ENCODE results near the gene FABP7.

Gene FABP7

DNA sequence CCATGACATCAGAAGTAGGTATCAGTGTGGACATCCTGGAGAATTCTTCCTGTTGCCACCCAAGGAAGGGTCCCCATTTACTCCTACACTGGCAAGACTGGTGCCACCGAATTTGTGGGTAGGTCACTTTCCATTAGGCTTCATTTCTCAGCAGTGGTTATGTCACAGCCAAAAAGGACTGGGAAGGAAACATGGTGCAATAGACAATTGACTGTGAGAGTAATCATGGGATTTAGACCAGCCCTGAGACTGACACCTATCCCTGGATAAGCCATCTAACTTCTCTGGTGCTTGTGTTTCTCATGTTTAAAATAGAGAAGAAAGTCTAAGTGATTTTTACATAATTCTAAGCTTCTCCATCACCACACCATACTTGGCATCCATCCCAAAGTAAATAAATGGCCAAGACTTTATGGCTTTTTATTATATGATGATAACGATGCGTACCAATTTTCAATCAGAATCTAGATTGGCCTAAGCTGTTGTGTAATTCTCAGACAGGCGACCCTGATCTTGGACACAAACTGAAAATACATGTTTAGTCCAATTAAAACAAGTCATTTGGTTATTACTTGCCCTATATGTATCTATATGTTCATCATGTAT is 19.7 kb downstream of the FABP7 start:
- DNase-seq = no peak

DNA sequence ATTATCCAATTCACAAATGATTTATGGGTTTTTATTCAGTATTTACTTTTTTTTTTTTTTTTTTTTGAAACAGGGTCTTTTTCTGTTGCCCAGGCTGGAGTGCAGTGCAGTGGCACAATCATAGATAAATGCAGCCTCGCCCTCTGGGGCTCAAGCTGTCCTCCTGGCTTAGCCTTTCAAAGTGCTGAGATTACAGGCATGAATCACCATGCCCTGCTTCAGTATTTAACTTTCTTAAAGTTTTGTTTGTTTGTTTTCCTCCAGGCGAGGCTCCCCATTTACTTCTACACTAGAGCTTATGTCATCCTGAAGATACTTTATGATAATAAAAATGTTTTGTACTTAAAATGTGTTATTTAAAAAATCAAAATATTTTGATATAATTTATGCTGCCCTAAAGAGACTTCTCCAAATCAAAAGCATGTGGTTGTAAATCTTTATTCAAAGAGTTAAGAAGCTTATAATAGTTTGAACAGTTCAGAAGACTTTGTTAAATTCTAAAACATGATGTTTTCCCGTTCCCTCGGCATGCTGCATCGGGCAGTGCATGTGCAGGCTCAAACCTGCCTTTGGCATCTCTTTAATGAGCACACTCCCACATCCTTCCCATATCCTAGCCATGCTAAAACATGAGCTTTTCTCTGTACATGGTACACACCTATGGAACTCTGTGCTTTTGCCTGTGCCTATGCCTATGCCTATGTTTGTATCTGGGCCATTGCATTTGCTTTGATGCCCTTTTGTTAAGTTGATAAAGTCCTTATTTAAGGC is 20.6 kb downstream of the FABP7 start:
- DNase-seq = no peak

DNA sequence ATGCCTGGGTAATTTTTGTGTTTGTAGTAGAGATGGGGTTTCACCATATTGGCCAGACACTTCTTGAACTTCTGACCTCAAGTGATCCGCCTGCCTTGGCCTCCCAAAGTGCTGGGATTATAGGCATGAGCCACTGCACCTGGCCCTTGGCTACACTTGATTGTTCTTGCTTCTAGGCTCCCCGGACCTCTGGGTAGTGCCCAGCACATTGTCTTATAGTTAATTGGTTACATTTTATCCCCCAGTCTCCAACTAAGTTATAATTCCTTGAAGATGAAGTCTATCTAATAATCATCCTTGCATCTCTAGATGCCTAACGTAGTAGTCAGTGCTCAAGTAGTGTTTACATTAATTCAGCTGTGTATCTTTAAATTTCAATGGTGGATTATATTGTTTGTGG is 21.4 kb downstream of the FABP7 start:
- DNase-seq = no peak

DNA sequence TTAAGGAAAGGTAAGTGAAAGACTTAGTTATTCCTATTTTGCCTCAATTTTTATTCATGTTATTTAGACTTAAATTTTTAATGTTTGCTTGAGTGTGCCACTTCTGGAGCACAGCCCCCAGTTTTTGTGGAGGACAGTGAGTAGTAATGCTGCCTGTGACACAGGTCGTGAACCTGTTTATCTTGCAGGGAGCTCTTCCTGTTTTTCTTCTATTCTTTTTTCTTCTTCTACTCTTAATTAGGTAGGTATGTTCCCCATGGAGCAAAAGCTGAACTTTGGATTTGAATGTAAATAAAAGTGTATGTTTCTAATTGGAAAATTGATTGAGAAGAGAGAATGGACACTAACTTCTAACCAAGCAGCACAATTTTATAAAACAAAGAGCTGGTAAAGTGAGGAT is 21.9 kb downstream of the FABP7 start:
- DNase-seq = no peak

DNA sequence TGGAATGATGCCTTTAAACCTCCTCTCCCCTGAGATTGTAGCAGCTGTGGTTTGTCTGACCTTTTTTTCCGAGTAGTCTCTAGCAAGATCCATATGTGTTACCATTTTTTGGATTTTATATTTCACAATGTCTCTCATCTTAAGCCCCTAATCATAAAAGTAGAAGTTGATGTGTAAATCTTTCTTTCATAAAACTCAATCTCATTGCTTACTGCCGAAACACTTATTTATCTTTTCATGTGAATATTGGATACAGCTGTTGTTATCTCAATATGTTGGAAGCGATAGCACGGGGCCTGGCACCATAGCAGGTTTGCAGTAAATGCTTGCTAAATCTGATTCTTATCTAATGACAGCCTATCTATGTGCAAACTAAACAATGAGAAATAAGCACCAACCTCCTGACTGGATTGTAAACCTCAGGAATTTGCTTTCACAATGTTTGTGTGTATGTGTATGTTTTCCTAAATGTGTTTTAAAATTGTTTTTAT is 23.7 kb downstream of the FABP7 start:
- DNase-seq = no peak

DNA sequence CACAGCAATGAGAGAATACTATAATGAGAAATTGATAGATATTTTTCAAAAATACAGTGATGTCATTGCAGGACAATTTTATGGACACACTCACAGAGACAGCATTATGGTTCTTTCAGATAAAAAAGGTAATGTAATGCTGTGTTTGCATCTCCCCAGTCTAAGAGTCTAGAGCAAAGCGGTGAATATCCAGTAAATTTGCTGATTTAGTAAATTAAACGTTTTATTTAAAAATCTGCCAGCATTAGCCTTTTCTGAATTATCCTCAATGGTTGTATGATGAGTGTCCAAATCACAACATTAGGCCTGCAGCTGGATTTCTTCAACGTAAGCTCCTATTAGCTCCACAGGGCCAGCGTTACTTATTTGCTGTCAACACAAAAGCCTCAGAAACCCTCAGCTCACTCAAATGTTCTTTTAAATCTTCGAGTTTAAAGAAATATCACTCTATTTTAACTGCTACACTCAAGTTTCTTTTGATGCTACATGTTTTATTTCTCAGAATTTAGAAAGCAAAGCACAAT is 25.5 kb downstream of the FABP7 start:
- DNase-seq = no peak

DNA sequence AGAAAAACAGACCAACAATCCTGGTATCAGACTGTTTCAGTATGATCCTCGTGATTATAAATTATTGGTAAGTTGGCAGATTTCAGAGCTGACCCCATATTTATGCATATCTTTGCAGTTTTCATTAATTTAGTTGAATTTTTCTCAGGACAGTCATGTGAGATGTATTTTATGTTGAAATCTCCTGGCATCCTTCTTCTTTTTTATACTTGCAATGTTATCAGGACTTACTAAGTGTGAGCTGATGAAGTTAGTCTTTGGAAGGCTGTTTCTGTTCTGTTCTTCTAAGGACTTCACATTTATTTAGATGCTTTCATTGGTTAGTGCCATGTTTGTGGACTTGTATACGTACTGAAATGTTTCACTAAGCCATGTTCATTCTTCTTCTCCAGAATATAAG is 26.8 kb downstream of the FABP7 start:
- no peak for DNase-seq

DNA sequence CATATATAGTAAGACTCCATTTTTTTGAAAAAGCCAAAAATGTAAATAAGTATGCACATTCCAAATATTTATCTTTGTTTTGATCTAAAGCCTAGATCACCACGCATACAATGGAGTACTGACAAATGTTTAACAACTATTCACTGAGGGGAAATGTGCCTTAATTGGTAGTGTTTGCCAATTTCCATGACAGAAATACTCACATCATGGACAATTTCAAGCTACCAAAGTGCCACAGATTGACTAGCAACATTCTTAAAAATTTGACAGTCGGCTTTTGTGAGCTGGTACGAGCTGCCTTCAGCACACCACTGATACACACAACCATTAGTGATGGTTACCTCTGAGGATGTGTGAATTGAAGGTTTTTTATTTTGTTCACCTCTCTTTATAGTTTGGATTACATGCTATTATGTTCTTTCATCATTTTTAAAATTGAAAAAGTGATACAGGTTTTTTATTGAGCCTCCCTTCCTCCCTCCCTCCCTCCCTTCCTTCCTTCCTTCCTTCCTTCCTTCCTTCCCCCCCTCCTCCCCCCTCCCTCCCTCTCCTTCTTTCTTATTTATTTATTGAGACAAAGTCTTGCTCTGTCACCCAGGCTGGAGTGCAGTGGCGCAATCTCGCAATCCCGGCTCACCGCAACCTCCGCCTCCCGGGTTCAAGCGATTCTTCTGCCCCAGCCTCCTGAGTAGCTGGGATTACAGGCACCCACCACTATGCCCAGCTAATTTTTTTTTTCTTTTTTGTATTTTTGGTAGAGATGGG is 28.8 kb downstream of the FABP7 start:
- no peak for DNase-seq

DNA sequence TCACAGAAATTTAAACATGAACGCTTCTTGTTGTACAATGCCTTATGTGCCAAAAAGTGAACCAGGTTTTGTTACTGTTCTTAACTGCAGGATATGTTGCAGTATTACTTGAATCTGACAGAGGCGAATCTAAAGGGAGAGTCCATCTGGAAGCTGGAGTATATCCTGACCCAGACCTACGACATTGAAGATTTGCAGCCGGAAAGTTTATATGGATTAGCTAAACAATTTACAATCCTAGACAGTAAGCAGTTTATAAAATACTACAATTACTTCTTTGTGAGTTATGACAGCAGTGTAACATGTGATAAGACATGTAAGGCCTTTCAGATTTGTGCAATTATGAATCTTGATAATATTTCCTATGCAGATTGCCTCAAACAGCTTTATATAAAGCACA is 29.5 kb downstream of the FABP7 start:
- DNase-seq = no peak

DNA sequence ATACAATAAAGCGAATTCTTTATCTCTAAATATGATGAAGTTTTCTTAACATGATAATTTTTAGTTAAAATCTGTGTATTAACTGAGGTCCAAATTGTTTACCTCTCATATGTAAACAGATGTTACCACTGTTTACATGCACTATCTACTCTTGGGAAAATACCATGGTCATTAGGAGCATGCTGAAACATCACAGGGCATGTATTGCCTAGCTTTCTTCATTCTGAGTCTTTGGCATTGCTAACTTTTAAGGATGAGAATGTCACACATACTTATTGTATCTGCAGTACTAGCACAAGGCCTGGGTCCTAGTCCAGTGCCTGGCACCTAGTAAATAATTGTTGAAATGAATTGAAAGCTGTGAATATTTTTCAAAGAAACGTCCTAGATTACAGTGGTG is 30.2 kb downstream of the FABP7 start:
- no peak for DNase-seq

DNA sequence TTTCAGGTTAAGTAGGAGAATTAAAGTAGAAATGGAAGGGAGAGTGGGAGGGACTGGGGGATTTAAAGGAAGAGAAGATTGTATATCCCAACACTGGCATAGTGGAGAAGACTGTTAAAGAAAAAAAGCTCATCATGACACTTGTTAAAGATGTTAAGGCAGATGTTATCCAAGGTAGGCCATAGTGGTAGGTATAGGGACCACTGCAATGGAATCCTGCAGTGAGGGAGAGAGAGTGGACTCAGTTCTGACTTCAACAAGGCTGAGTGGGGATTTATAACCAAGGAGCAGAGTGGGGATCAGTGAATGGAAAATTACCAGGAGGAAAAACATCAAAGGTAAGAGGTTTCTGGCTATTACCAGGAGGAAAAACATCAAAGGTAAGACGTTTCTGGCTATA is 30.7 kb downstream of the FABP7 start:
- DNase-seq = no peak

DNA sequence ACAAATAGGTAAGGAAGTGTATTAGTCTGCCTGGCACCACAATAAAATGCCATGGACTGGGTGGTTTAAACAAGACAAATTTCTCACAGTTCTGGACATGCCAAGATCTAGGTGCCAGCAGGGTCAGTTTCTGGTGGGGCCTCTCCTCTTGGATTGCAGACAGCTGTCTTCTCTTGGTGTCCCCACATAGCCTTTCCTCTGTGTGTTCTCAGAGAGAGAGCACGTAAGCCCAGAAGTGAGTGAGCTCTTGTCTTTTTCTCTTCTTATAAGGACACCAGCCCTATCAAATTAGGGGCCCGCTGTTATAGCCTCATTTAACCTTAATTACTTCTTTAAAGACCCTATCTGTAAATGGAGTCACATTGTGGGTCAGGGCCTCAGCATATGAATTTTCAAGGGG is 37.8 kb downstream of the FABP7 start:
- DNase-seq = no peak

DNA sequence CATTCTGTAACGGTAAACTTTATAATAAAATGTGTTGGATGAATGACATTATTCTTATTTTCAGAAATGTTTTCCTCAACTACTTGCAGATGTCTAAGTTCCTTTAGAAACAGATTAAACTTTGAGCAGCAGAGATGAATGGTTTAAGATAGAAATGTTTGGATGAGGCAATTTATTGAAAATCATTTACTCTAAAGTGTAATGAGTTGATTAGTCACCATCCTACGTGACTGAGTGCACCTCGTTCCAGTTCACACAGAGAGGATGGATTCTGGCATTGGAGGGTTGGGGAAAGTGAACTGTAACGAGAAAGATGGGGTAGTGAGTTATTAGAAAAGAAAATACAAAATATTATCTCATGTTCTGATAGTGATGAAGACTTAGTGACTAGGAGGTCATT is 38.2 kb downstream of the FABP7 start:
- no peak for DNase-seq

DNA sequence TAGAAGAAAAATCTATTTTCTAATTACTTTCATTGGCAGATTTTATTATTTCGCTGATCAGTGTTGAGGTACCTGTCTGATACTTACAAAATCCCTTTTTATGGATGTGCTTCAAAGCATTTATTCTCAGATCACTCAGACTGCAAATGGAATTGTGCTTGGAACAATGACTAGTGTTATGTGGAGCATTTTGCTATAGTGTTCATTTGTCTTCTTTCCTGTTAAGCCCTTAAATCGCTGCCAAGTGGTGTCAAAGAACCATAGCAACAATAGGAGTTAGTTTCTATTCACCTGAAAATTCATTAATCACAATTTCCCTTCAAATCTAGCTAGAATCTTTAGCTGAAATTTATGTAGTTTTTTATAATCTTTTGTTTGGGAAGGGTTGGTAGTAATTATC is 39.4 kb downstream of the FABP7 start:
- no peak for DNase-seq

DNA sequence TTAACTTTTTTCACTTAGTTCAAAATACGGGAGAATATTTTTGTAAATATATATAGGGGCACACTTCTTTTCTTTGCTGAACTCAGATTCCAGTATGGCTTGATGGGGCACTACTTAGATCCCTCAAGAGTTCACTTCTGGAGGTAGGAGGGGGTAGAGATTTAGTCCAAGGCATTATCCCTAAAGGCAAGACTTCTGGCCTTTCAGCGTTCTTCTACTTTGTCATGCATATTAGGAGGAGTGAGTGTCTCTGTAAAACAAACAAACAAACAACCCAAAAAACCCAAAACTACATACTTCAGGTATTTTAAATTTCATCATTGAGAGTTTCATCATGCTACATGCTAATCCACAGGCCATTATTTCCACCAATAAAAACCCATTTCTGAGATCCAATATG is 41.6 kb downstream of the FABP7 start:
- no peak for DNase-seq

DNA sequence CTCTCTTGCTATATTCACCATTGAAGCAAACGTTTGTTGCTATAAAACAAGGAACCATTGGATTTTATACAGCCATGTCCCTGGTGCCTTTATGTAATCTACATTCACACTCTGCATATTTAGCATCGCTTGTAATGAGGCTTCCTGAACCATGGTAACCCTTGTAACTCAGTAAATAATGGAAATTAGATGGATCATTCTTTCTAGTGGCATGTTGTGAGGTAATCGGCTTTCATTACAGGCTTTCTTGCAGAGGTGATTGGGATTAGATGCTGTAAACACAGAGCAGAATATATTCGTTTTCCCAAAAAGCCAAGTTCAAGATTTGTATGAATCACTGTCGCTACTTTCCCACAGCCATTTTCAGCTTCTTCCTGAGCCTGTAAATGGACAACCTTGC is 45.6 kb downstream of the FABP7 start:
- DNase-seq = no peak

DNA sequence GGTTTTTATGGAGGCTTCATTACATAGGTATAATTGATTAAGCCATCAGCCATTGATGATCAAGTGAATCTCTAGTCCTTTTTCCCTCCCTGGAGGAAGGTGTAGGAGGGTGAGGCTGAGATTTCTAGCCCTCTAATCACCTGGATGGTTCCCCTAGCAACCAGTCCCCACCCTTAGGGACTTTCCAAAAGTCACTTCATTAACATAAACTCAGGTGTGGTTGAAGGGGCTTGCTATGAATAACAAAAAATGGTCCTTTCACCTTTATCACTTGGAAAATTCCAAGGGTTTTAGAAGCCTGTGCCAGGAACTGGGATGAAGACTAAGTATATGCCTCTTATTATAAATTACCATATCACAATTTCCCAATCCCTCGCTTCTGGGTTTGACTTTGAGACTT is 49.9 kb downstream of the FABP7 start:
- no peak for DNase-seq

DNA sequence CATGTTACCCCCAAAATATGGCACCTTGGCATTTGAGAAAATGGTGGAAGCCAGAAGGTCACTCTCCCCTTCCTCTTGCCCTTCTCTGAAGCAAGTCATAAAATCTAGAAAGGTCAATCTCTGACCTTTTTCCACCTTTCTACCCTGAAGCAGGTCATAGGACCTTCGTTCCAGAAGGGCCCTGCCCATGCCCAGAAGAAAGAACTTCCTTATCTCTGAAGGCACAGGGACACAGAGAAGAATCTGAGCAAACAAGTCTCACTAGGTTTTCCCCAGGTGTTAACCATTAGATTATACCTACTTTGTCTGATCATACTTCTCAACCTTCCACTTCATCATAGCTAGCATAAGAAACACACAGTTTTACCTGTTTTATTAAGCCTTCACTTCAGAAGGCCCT is 52.0 kb downstream of the FABP7 start:
- no peak for DNase-seq

DNA sequence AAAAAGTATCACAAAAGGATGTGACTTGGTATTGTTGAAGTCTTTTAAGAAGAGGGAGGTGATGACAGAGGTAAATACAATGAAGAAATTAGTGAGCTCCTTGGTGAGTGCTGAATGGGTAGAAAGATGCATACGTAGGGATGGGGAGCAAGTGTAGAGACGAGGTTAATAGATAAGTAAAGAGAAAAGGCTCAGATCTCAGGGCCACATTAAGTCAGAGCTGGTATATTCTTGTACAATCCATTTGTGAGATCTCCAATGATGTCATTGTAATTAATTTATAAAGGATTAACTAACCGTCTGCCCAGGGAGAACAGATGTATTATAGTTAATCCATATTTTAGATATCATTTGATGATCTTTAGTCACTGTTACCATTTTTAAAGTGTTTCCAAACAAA is 52.9 kb downstream of the FABP7 start:
- no peak for DNase-seq

DNA sequence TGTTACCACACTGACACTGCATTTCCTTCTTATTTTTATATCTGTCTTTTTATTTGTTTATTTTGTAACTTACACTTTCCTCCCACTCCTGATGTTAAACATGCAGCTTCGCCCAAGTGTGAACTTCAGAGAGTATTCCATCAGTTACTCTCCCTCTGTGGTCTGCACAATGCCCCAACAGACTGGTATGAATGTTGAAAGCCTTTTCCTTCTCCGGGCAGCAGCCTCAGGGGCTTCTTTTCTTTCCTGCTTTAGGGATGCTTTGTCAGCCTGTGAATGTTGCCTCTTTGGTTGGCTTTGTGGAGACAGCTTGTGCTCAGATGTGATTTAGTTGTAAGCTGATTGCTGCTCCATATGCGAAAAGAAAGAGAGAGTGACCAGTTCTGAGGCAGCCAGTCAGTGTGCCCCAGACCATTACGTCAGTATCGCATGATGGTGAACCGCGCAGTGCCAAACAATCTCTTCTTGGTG is 53.5 kb downstream of the FABP7 start:
- no peak for DNase-seq
